ENCODE data around the gene TMEM236.

DNA sequence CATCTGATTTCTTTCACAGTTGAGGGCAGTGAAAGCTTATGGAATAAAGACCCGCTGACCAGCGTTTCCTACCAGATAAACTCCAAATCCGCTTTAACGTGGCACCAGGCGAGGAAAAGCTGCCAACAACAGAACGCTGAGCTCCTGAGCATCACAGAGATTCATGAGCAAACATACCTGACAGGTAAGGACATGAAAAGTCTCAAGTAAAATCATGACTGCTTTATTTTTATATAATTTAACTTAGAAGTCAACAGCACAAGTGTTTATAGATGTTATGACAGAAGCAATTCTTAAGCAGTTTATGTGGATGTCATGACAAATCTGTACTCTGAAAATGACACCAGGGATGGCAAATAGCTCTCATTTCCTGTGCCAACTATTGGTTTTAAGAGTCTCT is 81.7 kb downstream of the TMEM236 start:
- TF ChIP-seq, protein P1, sequence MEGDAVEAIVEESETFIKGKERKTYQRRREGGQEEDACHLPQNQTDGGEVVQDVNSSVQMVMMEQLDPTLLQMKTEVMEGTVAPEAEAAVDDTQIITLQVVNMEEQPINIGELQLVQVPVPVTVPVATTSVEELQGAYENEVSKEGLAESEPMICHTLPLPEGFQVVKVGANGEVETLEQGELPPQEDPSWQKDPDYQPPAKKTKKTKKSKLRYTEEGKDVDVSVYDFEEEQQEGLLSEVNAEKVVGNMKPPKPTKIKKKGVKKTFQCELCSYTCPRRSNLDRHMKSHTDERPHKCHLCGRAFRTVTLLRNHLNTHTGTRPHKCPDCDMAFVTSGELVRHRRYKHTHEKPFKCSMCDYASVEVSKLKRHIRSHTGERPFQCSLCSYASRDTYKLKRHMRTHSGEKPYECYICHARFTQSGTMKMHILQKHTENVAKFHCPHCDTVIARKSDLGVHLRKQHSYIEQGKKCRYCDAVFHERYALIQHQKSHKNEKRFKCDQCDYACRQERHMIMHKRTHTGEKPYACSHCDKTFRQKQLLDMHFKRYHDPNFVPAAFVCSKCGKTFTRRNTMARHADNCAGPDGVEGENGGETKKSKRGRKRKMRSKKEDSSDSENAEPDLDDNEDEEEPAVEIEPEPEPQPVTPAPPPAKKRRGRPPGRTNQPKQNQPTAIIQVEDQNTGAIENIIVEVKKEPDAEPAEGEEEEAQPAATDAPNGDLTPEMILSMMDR (IDR thresholded peaks at IDR 0.05), result no peak
- no peak for TF ChIP-seq POLR2A (IDR thresholded peaks at IDR 0.05)

Data from lower leg skin (tissue), 3 donors.